BLaER1 treated with 17β-estradiol and CSF1 and Interleukin-3, amounts not matched to agents 10 nM and 100 nM (cell line): ENCODE results near the gene SH2B3.

Source experiments
- H3K27ac ChIP-seq, 11 experiments: shearing (Covaris generic); formaldehyde crosslinking; 2 replicates each; pipeline ENCODE4 v1.8.1; 2022
- H3K27me3 ChIP-seq, 11 experiments: shearing (Covaris generic); formaldehyde crosslinking; 2 replicates each; pipeline ENCODE4 v1.8.1; 2022
- H3K36me3 ChIP-seq, 11 experiments: shearing (Covaris generic); formaldehyde crosslinking; 2 replicates each; pipeline ENCODE4 v1.8.1; 2022
- H3K4me1 ChIP-seq, 10 experiments: shearing (Covaris generic); formaldehyde crosslinking; 2 replicates each; pipeline ENCODE4 v1.8.1; 2022
- H3K4me2 ChIP-seq, 11 experiments: shearing (Covaris generic); formaldehyde crosslinking; 2 replicates each; pipeline ENCODE4 v1.8.1; 2022
- H3K4me3 ChIP-seq, 10 experiments: shearing (Covaris generic); formaldehyde crosslinking; 2 replicates each; pipeline ENCODE4 v1.8.1; 2022
- H3K9ac ChIP-seq, 11 experiments: shearing (Covaris generic); formaldehyde crosslinking; 2 replicates each; pipeline ENCODE4 v1.8.1; 2022
- H3K9me3 ChIP-seq, 11 experiments: shearing (Covaris generic); formaldehyde crosslinking; replicated peaks in 1 of 11; 2 replicates each; pipeline ENCODE4 v1.8.1; 2022
- H4K20me1 ChIP-seq, 11 experiments: shearing (Covaris generic); formaldehyde crosslinking; 2 replicates each; pipeline ENCODE4 v1.8.1; 2022
- Cebpa-rat ChIP-seq, 11 experiments: shearing (Covaris generic); IDR thresholded peaks; 2 replicates each; pipeline ENCODE4 v1.8.1; 2022

SH2B3 gene

DNA sequence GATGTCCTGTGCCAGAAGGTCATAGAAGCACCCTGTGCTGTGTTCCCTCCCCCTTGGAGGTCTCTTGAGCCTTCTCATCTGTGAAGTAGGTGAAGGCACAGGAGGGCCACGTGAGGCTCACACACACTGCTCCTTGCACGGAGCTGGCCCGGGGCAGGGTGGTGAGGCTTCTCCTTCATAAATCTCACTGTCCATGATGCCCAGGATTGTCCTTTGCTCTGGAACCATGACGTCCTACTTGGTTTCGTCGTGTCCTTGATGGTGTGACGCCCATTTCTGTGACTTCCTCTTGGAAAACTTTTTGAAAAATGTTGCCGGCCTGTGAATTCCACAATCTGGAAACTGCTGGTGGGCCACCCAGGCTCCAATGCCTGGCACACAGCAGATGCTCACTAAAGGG, 34.4 kb downstream of the SH2B3 start:
- Histone ChIP-seq H3K36me3 (peaks cover 24 to 59% (median 44%) of the 10 kb centered on the region in 11 experiments; a peak in 21 of 22 replicates), H3K27ac (peak overlapping the region; percentile 25 to 92 (median 82); a peak in 18 of 22 replicates)

DNA sequence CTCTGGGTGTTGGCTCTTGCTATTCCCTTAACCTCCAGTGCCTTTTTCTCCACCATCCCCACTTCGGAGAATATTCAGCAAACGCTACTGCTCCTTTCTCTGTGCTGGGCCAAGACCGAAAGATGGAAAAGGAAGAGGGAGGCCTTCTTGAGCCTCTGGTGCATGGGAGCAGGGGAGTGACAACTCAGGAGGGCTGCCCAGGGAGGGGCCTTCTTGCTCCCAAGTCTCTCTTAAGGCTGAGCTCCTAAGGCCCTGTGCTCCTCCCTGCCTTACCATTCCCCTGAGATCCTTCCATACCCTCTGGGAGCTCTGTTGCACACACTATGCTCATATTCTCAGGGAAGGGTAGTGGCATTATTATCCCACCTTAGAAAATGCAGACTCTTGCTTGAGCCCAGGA, 34.9 kb downstream of the SH2B3 start:
- no peak for TF ChIP-seq Cebpa-rat (IDR thresholded peaks at IDR 0.05)
- Histone ChIP-seq H4K20me1 (peaks cover 97 to 100% (median 98%) of the 10 kb centered on the region in 11 experiments), H3K4me3 (no peak overlapping the region), H3K4me1 (peaks cover 99 to 100% (median 100%) of the 10 kb centered on the region in 10 experiments), H3K27me3 (no peaks in the 10 kb centered on the region), H3K9me3 (no peaks in the 10 kb centered on the region), H3K9ac (peak overlapping the region in 9 of 11 experiments; percentile 15 to 81 (median 62); a peak in 12 of 22 replicates), H3K4me2 (peak overlapping the region; percentile 93 to 100 (median 98)), H3K27ac (peak overlapping the region in 10 of 11 experiments; percentile 25 to 92 (median 83); a peak in 13 of 22 replicates), H3K36me3 (peaks cover 24 to 63% (median 48%) of the 10 kb centered on the region in 11 experiments; a peak in 21 of 22 replicates)

More for the DNA sequence above, 34.4 kb downstream of the SH2B3 start:
- Histone ChIP-seq H3K27me3 (no peaks in the 10 kb centered on the region), H4K20me1 (peaks cover 97 to 100% (median 98%) of the 10 kb centered on the region in 11 experiments), H3K4me2 (peak overlapping the region; percentile 93 to 100 (median 98)), H3K9me3 (no peaks in the 10 kb centered on the region), H3K4me3 (peak overlapping the region in 1 of 10 experiments; percentile 3; a peak in 1 of 20 replicates), H3K9ac (peak overlapping the region; percentile 44 to 81 (median 66); a peak in 17 of 22 replicates), H3K4me1 (peaks cover 99 to 100% (median 100%) of the 10 kb centered on the region in 10 experiments)
- no peak for TF ChIP-seq Cebpa-rat (IDR thresholded peaks at IDR 0.05)

DNA sequence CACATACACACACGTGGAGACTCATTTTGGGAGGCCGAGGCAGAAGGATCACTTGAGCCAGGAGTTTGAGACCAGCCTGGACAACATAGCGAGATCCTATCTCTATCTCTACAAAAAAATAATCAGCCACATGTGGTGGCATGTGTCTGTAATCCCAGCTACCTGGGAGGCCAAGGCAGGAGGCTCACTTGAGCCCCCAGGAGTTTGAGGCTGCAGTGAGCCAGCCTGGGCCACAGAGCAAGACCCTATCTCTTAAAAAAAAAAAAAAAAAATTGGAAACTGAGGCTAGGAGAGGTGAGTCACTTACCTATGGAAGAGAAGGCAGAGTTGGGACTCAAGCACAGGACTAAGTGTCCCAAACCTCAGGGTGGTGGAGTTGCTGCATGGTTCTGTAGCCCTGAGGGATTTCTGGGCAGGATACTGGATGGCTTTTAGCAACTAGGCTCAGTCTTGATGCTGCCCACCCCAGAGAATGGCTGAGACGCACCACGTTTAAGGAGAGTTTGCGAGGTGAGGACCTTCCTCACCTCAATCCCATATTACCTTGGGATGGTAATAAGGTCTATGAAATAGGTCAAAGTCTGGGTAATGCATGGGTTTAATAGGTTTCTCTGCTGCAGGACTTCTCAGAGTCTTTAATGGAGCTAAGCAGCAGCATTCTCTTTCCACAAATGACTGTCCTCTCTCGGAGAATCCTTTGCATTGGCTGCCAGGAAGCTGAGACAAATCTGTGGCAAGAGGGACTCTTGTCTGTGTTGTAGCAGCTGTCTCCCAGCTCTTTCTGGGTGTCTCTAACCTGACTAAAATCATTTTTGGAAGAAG, 35.6 kb downstream of the SH2B3 start:
- Histone ChIP-seq H3K4me2 (peak overlapping the region; percentile 93 to 100 (median 98)), H3K9ac (peak overlapping the region in 9 of 11 experiments; percentile 15 to 81 (median 62); a peak in 11 of 22 replicates), H3K36me3 (peaks cover 26 to 68% (median 55%) of the 10 kb centered on the region in 11 experiments; a peak in 21 of 22 replicates), H3K9me3 (no peaks in the 10 kb centered on the region), H3K4me3 (no peak overlapping the region), H3K27me3 (no peaks in the 10 kb centered on the region), H3K27ac (peak overlapping the region in 8 of 11 experiments; percentile 25 to 92 (median 80); a peak in 14 of 22 replicates), H3K4me1 (peaks cover 99 to 100% (median 100%) of the 10 kb centered on the region in 10 experiments), H4K20me1 (peaks cover 97 to 100% (median 98%) of the 10 kb centered on the region in 11 experiments)
- no peak for TF ChIP-seq Cebpa-rat (IDR thresholded peaks at IDR 0.05)

DNA sequence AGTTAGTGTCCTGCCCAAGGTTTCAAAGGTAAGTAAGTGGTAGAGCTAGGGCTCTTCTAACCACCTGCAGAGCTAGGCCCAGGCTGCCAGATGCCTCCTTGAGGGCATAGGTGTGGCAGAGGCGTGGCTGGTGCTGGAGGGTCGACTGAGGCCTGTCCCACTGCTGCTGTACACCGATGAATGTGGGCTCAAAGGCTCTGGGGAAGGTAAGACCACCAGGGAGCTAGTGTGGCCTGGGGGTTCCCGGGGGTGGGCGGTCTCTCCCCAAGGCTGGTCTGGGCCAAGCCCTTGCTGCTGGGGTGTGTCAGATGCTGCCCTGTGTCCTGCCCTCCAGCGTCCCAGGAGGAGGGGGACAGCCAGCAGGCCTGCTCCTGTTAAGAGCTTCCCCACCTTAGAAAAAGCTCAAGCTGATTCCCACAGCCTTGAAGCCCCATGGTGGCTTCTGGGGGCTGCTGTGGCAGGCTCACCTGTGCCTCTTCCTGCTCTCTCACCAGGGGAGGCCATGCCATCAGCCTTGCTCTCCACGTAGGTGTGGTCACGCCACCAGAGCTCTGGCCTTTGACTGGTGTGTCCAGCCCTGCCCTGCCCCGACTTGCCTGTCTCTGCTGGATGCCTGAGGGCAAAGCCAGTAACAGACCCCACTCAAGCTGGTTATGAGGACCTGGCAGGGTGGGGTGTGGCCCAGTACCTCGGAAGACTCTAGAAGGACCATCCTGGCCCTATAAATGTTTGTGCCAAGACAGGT, 36.8 kb downstream of the SH2B3 start:
- 0 out of 20 replicates have a peak overlapping the region, but pooled peaks of 1 of the 10 experiments have one; percentile 7 for H3K4me3 ChIP-seq
- peak overlapping the region in 10 of 11 experiments; percentile 15 to 73 (median 51); a peak in 20 of 22 replicates for H3K9ac ChIP-seq
- TF ChIP-seq Cebpa-rat (IDR thresholded peaks at IDR 0.05), result no peak
- H3K27ac ChIP-seq, result peak overlapping the region; percentile 52 to 92 (median 74)
- peaks cover 36 to 78% (median 67%) of the 10 kb centered on the region in 11 experiments; a peak in 21 of 22 replicates for H3K36me3 ChIP-seq
- H3K4me1 ChIP-seq, result peaks cover 97 to 100% (median 99%) of the 10 kb centered on the region in 10 experiments
- H4K20me1 ChIP-seq, result peaks cover 93 to 100% (median 97%) of the 10 kb centered on the region in 11 experiments
- H3K27me3 ChIP-seq, result no peaks in the 10 kb centered on the region
- peak overlapping the region; percentile 93 to 100 (median 98) for H3K4me2 ChIP-seq
- H3K9me3 ChIP-seq, result no peaks in the 10 kb centered on the region

DNA sequence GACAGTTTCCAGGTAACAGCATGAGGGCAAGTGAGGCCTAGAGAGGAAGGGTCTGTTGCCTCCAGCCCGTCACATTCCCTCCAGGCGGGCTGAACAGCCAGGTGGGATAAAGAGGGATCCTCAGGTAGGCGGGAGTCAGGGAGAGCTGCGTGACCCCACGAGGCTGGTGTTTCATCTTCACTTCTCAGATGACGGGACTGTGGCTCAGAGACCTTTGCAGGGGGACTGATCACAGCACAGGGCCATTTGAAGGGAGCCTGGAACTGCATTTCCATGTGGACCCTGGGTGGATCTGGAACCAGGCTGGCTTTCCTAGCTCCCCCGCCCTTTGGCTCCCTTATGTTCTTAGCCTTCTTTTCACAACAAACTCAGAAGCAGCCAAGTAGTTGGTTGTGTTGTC, 37.4 kb downstream of the SH2B3 start:
- peaks cover 93 to 100% (median 97%) of the 10 kb centered on the region in 11 experiments for H4K20me1 ChIP-seq
- H3K27ac ChIP-seq, result peak overlapping the region; percentile 52 to 92 (median 74)
- TF ChIP-seq Cebpa-rat (IDR thresholded peaks at IDR 0.05), result no peak
- H3K4me1 ChIP-seq, result peaks cover 96 to 100% (median 99%) of the 10 kb centered on the region in 10 experiments
- H3K9me3 ChIP-seq, result no peaks in the 10 kb centered on the region
- peak overlapping the region; percentile 93 to 100 (median 98) for H3K4me2 ChIP-seq
- peaks cover 42 to 84% (median 73%) of the 10 kb centered on the region in 11 experiments for H3K36me3 ChIP-seq
- H3K4me3 ChIP-seq, result no peak overlapping the region
- peak overlapping the region in 10 of 11 experiments; percentile 15 to 73 (median 51); a peak in 18 of 22 replicates for H3K9ac ChIP-seq
- H3K27me3 ChIP-seq, result no peaks in the 10 kb centered on the region

DNA sequence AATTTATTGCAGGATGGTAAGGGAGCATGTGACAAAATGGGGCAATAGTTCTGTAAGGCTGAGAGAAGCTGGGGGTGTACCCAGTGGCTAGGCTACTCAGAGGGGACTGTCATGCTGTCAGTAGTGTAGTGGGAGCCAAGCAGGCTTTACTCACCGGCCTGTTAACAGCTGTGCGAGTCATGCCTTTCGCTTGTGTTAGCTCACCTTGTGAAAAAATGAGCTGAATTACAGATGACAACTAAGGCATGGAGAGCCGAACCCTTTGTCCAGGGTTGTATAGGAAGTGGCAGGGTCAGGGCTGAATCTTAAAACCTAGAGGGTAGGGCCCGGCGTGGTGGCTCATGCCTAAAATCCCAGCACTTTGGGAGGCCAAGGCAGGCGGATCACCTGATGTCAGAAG, 37.9 kb downstream of the SH2B3 start:
- H3K27me3 ChIP-seq, result no peaks in the 10 kb centered on the region
- H4K20me1 ChIP-seq, result peaks cover 89 to 100% (median 97%) of the 10 kb centered on the region in 11 experiments
- H3K36me3 ChIP-seq, result peaks cover 47 to 89% (median 78%) of the 10 kb centered on the region in 11 experiments
- H3K9ac ChIP-seq, result peak overlapping the region in 10 of 11 experiments; percentile 10 to 73 (median 58); a peak in 13 of 22 replicates
- peak overlapping the region; percentile 52 to 92 (median 74); a peak in 21 of 22 replicates for H3K27ac ChIP-seq
- peaks cover 96 to 100% (median 99%) of the 10 kb centered on the region in 10 experiments for H3K4me1 ChIP-seq
- H3K4me3 ChIP-seq, result no peak overlapping the region
- H3K9me3 ChIP-seq, result no peaks in the 10 kb centered on the region
- peak overlapping the region; percentile 93 to 100 (median 98) for H3K4me2 ChIP-seq
- TF ChIP-seq Cebpa-rat (IDR thresholded peaks at IDR 0.05), result no peak

DNA sequence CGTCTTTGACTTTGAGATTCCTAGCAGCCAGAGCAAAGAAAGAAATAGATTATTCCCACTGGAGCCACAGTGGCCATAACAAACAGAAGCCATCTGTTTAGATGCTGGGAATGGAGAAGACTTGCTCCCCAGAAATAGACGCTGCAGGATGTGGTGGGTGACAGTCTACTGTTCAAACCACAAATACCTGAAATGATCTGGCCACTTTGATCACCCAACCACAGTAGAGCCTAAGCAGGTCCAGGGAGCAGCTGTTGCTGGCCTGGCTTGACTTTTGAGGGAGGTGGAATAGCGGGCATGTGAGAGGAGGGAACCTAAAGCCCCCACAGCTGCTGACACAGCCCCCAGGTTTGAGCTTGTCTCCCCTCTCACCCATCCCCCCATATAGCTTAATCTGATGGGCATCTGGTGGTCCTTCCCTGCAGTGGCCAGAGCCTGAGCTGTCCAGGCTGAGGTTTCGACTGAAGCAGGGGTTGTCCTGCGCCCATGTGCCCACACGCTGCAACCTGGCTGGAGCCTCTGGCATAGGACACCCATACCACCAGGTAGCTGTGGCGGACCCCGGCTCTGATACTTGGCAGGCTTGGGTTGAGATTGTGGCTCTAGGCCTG, 38.7 kb downstream of the SH2B3 start:
- H3K4me3 ChIP-seq, result peak overlapping the region in 5 of 10 experiments; percentile 6 to 37 (median 20); a peak in 4 of 20 replicates
- no peaks in the 10 kb centered on the region for H3K27me3 ChIP-seq
- no peaks in the 10 kb centered on the region for H3K9me3 ChIP-seq
- H3K4me2 ChIP-seq, result peak overlapping the region; percentile 93 to 100 (median 98)
- H3K27ac ChIP-seq, result peak overlapping the region; percentile 25 to 92 (median 74); a peak in 21 of 22 replicates
- H4K20me1 ChIP-seq, result peaks cover 81 to 100% (median 97%) of the 10 kb centered on the region in 11 experiments
- peak overlapping the region; percentile 39 to 80 (median 62); a peak in 18 of 22 replicates for H3K9ac ChIP-seq
- H3K4me1 ChIP-seq, result peaks cover 88 to 100% (median 99%) of the 10 kb centered on the region in 10 experiments
- H3K36me3 ChIP-seq, result peaks cover 55 to 91% (median 84%) of the 10 kb centered on the region in 11 experiments
- no peak for TF ChIP-seq Cebpa-rat (IDR thresholded peaks at IDR 0.05)
